Activated CD4-positive, alpha-beta memory T cell treated with anti-CD3 and anti-CD28 coated beads, Interleukin-2, amount 10 ng/mL, durations not matched to agents 7 days and 5 days (primary cell): ENCODE data around the gene MT1H. TPM values are rescaled to one million over a fixed set of nuclear protein-coding genes. Genes with fewer than 3 reads are reported as not detected.

Source experiments
- CTCF ChIA-PET: fragments of 350-600 bp; sonication (Branson Sonifier 250); formaldehyde crosslinking; loops from one replicate; lab custom pipeline; 2021; ENCODE audit warnings: antibody characterized with exemption, inconsistent platforms; lab: Charles Lee
- POLR2A ChIA-PET: fragments of 350-600 bp; sonication (Branson Sonifier 250); formaldehyde crosslinking; loops from one replicate; lab custom pipeline; 2021; ENCODE audit warnings: antibody characterized with exemption; lab: Charles Lee
- DNase-seq: peaks from one replicate; pipeline ENCODE4 v3.0.0-alpha.2; 2020
- H3K27ac Mint-ChIP-seq: one replicate; pipeline ENCODE4 v1.8.0; 2021; ENCODE audit warnings: mild to moderate bottlenecking, mixed read lengths
- H3K27me3 Mint-ChIP-seq: one replicate; pipeline ENCODE4 v1.8.0; 2021; ENCODE audit warnings: mixed read lengths
- H3K36me3 Mint-ChIP-seq: one replicate; pipeline ENCODE4 v1.8.0; 2021; ENCODE audit warnings: low read depth, mixed read lengths
- H3K4me1 Mint-ChIP-seq: one replicate; pipeline ENCODE4 v1.8.0; 2021; ENCODE audit warnings: mixed read lengths
- H3K4me3 Mint-ChIP-seq: one replicate; pipeline ENCODE4 v1.8.0; 2021; ENCODE audit warnings: mild to moderate bottlenecking, mixed read lengths
- H3K9me3 Mint-ChIP-seq: one replicate; pipeline ENCODE4 v1.8.0; 2021; ENCODE audit warnings: mixed read lengths
- total RNA-seq, 2 experiments: library from RNA; stranded (reverse); gene quantifications; one replicate each; pipeline ENCODE4 v1.2.3, GENCODE V29; 2021

Gene MT1H
- total RNA-seq, 2 experiments from 2014 or later = not detected

- H3K9me3 Mint-ChIP-seq = no peaks in the 10 kb centered on the region
- peaks cover 76% of the 10 kb centered on the region for H3K27me3 Mint-ChIP-seq
- DNase-seq = no peak
- no peak overlapping the region for H3K4me3 Mint-ChIP-seq
- H3K27ac Mint-ChIP-seq = no peak overlapping the region
- POLR2A ChIA-PET = interaction anchor here (0.5 to 1.2 kb wide), 2 partner anchors 292 to 1645 kb away, joined by 3 read pairs; partner anchors contain the start of gene HERPUD1
- CTCF ChIA-PET = no interaction called here
- H3K36me3 Mint-ChIP-seq = no peaks in the 10 kb centered on the region
- peaks cover 45% of the 10 kb centered on the region for H3K4me1 Mint-ChIP-seq
Measured at GRCh38 chr16:56640076-56640475, 29.5 kb upstream of the MT1H start.

- Mint-ChIP-seq H3K4me3 (no peak overlapping the region), H3K9me3 (no peaks in the 10 kb centered on the region), H3K4me1 (peaks cover 38% of the 10 kb centered on the region), H3K36me3 (no peaks in the 10 kb centered on the region), H3K27me3 (peaks cover 75% of the 10 kb centered on the region), H3K27ac (no peak overlapping the region)
- POLR2A ChIA-PET = interaction anchor here (0.9 to 1.2 kb wide), 2 partner anchors 20 to 290 kb away, joined by 3 read pairs; partner anchors contain the start of gene HERPUD1
- no peak for DNase-seq
- CTCF ChIA-PET = interaction anchor here (4.0 kb wide), 1 partner anchor 61 kb away, joined by 32 read pairs; no protein-coding TSS in a partner anchor
Measured at GRCh38 chr16:56641166-56641565, 28.4 kb upstream of the MT1H start.

- Mint-ChIP-seq H3K9me3 (no peaks in the 10 kb centered on the region), H3K27me3 (peaks cover 68% of the 10 kb centered on the region), H3K36me3 (no peaks in the 10 kb centered on the region), H3K4me1 (peaks cover 24% of the 10 kb centered on the region), H3K27ac (no peak overlapping the region), H3K4me3 (peak overlapping the region; percentile 58)
- peak; percentile 85 for DNase-seq
- ChIA-PET POLR2A (interaction anchor here (0.7 to 1.9 kb wide), 8 partner anchors 9 to 40 kb away, joined by 3 to 12 read pairs (median 4); partner anchors contain the start of genes MT1E, MT1F, MT1X and MT2A), CTCF (interaction anchor here (0.5 to 4.0 kb wide), 25 partner anchors 10 to 172 kb away, joined by 3 to 32 read pairs (median 4); partner anchors contain the start of genes MT1E, MT1F, MT1X and MT2A)
Measured at GRCh38 chr16:56643080-56643778, 26.4 kb upstream of the MT1H start.

GRCh38 chr16:56643833-56644232 is 25.8 kb upstream of the MT1H start:
- Mint-ChIP-seq H3K4me1 (peaks cover 22% of the 10 kb centered on the region), H3K27ac (no peak overlapping the region), H3K9me3 (no peaks in the 10 kb centered on the region), H3K27me3 (peaks cover 70% of the 10 kb centered on the region), H3K4me3 (peak overlapping the region; percentile 58), H3K36me3 (no peaks in the 10 kb centered on the region)
- ChIA-PET CTCF (interaction anchor here (0.5 to 4.0 kb wide), 24 partner anchors 10 to 171 kb away, joined by 3 to 32 read pairs (median 4); partner anchors contain the start of genes MT1E, MT1F, MT1X and MT2A), POLR2A (interaction anchor here (0.7 to 1.9 kb wide), 7 partner anchors 9 to 39 kb away, joined by 3 to 12 read pairs (median 4); partner anchors contain the start of genes MT1E, MT1F, MT1X and MT2A)
- no peak for DNase-seq

- H3K4me3 Mint-ChIP-seq = no peak overlapping the region
- H3K27ac Mint-ChIP-seq = no peak overlapping the region
- POLR2A ChIA-PET = no interaction called here
- DNase-seq = no peak
- H3K9me3 Mint-ChIP-seq = no peaks in the 10 kb centered on the region
- peaks cover 22% of the 10 kb centered on the region for H3K4me1 Mint-ChIP-seq
- H3K36me3 Mint-ChIP-seq = no peaks in the 10 kb centered on the region
- CTCF ChIA-PET = no interaction called here
- peaks cover 68% of the 10 kb centered on the region for H3K27me3 Mint-ChIP-seq
Measured at GRCh38 chr16:56645311-56645710, 24.3 kb upstream of the MT1H start.

GRCh38 chr16:56645838-56646237 is 23.8 kb upstream of the MT1H start:
- DNase-seq = no peak
- ChIA-PET CTCF (no interaction called here), POLR2A (no interaction called here)
- H3K27me3 Mint-ChIP-seq = peaks cover 65% of the 10 kb centered on the region
- H3K36me3 Mint-ChIP-seq = no peaks in the 10 kb centered on the region
- no peak overlapping the region for H3K27ac Mint-ChIP-seq
- H3K4me3 Mint-ChIP-seq = no peak overlapping the region
- H3K9me3 Mint-ChIP-seq = no peaks in the 10 kb centered on the region
- H3K4me1 Mint-ChIP-seq = peaks cover 22% of the 10 kb centered on the region

GRCh38 chr16:56647641-56648431 is 21.8 kb upstream of the MT1H start:
- ChIA-PET POLR2A (interaction anchor here (1.6 kb wide), 1 partner anchor 22 kb away, joined by 4 read pairs; the partner anchor contains the start of gene MT1E), CTCF (interaction anchor here (0.6 kb wide), 1 partner anchor 1691 kb away, joined by 3 read pairs; no protein-coding TSS in a partner anchor)
- H3K27ac Mint-ChIP-seq = no peak overlapping the region
- DNase-seq = no peak
- no peaks in the 10 kb centered on the region for H3K9me3 Mint-ChIP-seq
- H3K27me3 Mint-ChIP-seq = peaks cover 67% of the 10 kb centered on the region
- peaks cover 15% of the 10 kb centered on the region for H3K4me1 Mint-ChIP-seq
- H3K36me3 Mint-ChIP-seq = no peaks in the 10 kb centered on the region
- no peak overlapping the region for H3K4me3 Mint-ChIP-seq

- Mint-ChIP-seq H3K27me3 (peaks cover 65% of the 10 kb centered on the region), H3K9me3 (no peaks in the 10 kb centered on the region), H3K27ac (no peak overlapping the region), H3K4me1 (peaks cover under 1% of the 10 kb centered on the region), H3K36me3 (no peaks in the 10 kb centered on the region), H3K4me3 (no peak overlapping the region)
- no peak for DNase-seq
- ChIA-PET POLR2A (interaction anchor here (0.6 to 1.6 kb wide), 3 partner anchors 8 to 24 kb away, joined by 3 to 4 read pairs (median 3); partner anchors contain the start of genes MT1E and MT1F), CTCF (no interaction called here)
Measured at GRCh38 chr16:56649271-56649670, 20.3 kb upstream of the MT1H start.

- Mint-ChIP-seq H3K9me3 (no peaks in the 10 kb centered on the region), H3K4me1 (no peaks in the 10 kb centered on the region), H3K27me3 (peaks cover 64% of the 10 kb centered on the region), H3K27ac (no peak overlapping the region), H3K36me3 (no peaks in the 10 kb centered on the region), H3K4me3 (no peak overlapping the region)
- DNase-seq = no peak
- ChIA-PET CTCF (no interaction called here), POLR2A (no interaction called here)
Measured at GRCh38 chr16:56649820-56650219, 19.8 kb upstream of the MT1H start.

- Mint-ChIP-seq H3K27ac (no peak within 1 kb of the TSS), H3K9me3 (no peaks in the 10 kb centered on the region), H3K4me3 (no peak within 1 kb of the TSS), H3K4me1 (no peaks in the 10 kb centered on the region), H3K36me3 (no peaks in the 10 kb centered on the region), H3K27me3 (peaks cover 57% of the 10 kb centered on the region)
- CTCF ChIA-PET = no interaction called here
- POLR2A ChIA-PET = no interaction called here
- no peak for DNase-seq
Measured at GRCh38 chr16:56651586-56651985, 18.0 kb upstream of the MT1H start, which contains the start of gene MT1B. MT1B (plus strand) TSS chr16:56651886; CDS start chr16:56651954, 68 bp downstream.

- CTCF ChIA-PET = interaction anchor here (0.6 to 2.0 kb wide), 3 partner anchors 9 to 48 kb away, joined by 3 to 7 read pairs (median 4); no protein-coding TSS in a partner anchor
- H3K4me1 Mint-ChIP-seq = peaks cover 4% of the 10 kb centered on the region
- H3K27me3 Mint-ChIP-seq = peaks cover 49% of the 10 kb centered on the region
- no peak for DNase-seq
- POLR2A ChIA-PET = interaction anchor here (1.0 to 1.1 kb wide), 2 partner anchors 9 to 30 kb away, joined by 3 read pairs; partner anchors contain the start of gene MT1X
- H3K27ac Mint-ChIP-seq = no peak overlapping the region
- H3K4me3 Mint-ChIP-seq = no peak overlapping the region
- H3K36me3 Mint-ChIP-seq = no peaks in the 10 kb centered on the region
- no peaks in the 10 kb centered on the region for H3K9me3 Mint-ChIP-seq
Measured at GRCh38 chr16:56652600-56652999, 17.0 kb upstream of the MT1H start.

GRCh38 chr16:56653218-56653617 is 16.4 kb upstream of the MT1H start:
- H3K4me3 Mint-ChIP-seq = no peak overlapping the region
- ChIA-PET POLR2A (interaction anchor here (1.1 kb wide), 1 partner anchor 10 kb away, joined by 3 read pairs; no protein-coding TSS in a partner anchor), CTCF (interaction anchor here (0.6 to 2.0 kb wide), 3 partner anchors 9 to 47 kb away, joined by 3 to 7 read pairs (median 4); no protein-coding TSS in a partner anchor)
- peaks cover 8% of the 10 kb centered on the region for H3K4me1 Mint-ChIP-seq
- no peak overlapping the region for H3K27ac Mint-ChIP-seq
- DNase-seq = no peak
- peaks cover 49% of the 10 kb centered on the region for H3K27me3 Mint-ChIP-seq
- no peaks in the 10 kb centered on the region for H3K9me3 Mint-ChIP-seq
- no peaks in the 10 kb centered on the region for H3K36me3 Mint-ChIP-seq
